ENCODE data around the gene PAQR3. TPM values are rescaled to one million over a fixed set of nuclear protein-coding genes. Genes with fewer than 3 reads are reported as not detected.

PAQR3 gene
- polyA plus RNA-seq, 3 donors: 2.7 to 5.6 (median 5.2) TPM

DNA sequence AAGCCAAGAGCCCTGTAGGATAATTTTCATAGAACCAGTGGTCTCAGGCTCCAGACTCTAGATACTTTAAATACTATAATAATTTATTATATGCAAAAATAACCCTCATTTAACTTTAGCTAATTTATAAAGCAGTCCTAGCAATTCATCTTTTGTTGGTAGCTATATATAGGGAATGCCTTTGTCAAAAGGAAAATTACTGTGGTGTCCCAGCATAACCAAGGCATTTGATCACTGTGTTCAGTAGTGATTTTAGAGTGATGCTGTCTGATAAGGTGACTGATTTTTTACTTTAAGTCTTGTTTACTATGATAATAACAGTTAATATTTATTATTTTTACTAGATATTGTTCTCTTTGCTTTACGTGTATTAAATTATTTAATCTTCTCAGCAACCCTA, 61.2 kb downstream of the PAQR3 start:
- no peak overlapping the region for H3K9ac ChIP-seq (ENCODE audit: insufficient read depth, low read length, poor library complexity, severe bottlenecking)
- intact Hi-C loops (cut with micrococcal nuclease): no loop called here

DNA sequence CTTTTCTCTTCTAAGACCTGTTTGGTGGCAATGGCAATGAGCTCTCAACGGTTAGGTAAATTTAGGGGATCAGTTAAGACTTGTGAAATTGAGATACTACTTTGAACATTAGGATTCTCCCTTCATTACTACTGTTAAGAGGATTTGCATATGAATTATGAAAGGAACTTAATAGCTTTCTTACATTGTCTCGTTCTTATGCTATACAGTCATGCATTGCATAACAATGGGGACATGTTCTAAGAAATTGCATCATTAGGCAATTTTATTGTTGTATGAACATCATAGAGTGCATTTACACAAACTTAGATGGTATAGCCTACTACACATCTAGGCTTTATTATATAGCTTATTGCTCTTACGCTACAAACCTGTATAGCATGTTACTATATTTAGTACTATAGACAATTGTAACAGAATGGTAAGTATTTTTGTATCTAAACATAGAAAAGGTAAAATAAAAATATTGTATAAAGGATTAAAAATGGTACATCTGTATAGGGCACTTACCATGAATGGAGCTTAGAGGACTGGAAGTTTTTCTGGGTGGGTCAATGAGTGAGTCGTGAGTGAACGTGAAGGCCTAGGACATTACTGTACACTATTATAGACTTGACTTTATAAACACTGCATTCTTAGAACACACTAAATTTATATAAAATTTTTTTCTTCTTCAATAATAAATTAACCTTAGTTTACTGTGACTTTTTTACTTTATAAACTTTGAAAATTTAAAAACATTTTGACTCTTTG, 62.5 kb downstream of the PAQR3 start:
- no peaks in the 10 kb centered on the region for H3K27me3 ChIP-seq (ENCODE audit: control insufficient read depth in 2 of 2, insufficient read depth in 2 of 2, low read length in 2 of 2)
- no peak overlapping the region for H2AFZ ChIP-seq (ENCODE audit: insufficient read depth, low read depth, low read length, poor library complexity, severe bottlenecking)
- H3K4me3 Mint-ChIP-seq: no peak overlapping the region
- H3K27me3 Mint-ChIP-seq (ENCODE audit: low read depth in 3 of 3): no peaks in the 10 kb centered on the region
- H3K9me3 ChIP-seq (replicated peaks in 1 of 2; ENCODE audit: control insufficient read depth in 1 of 2, insufficient read depth in 1 of 2, low read length in 2 of 2): no peaks in the 10 kb centered on the region
- WGBS (ENCODE audit: insufficient coverage): no CpG with 5 or more reads among the region's 5 CpGs
- H4K20me1 ChIP-seq (ENCODE audit: insufficient read depth, low read length): peaks cover 16% of the 10 kb centered on the region
- peak in 1 of 3 donors; percentile 7 for DNase-seq
- H3K4me2 ChIP-seq (replicated peaks; ENCODE audit: extremely low read depth, low read length, poor library complexity, severe bottlenecking): no peak overlapping the region
- H3K4me1 ChIP-seq (ENCODE audit: control insufficient read depth in 1 of 2, insufficient read depth in 2 of 2, low read length in 2 of 2): no peaks in the 10 kb centered on the region
- no peaks in the 10 kb centered on the region for H3K9me3 Mint-ChIP-seq
- no peak overlapping the region for H3K4me3 ChIP-seq (replicated peaks in 1 of 3; ENCODE audit: low read depth in 2 of 3, low read length in 3 of 3)
- intact Hi-C loops (cut with micrococcal nuclease): no loop called here
- peak overlapping the region in 1 of 2 donors; percentile 1 for H3K27ac ChIP-seq (ENCODE audit: low read depth in 1 of 2, low read length in 2 of 2)
- H3K27ac Mint-ChIP-seq: peak overlapping the region in 2 of 7 donors; percentile 61 to 70
- no peak overlapping the region for H3K9ac ChIP-seq (ENCODE audit: insufficient read depth, low read length, poor library complexity, severe bottlenecking)
- H3K4me1 Mint-ChIP-seq: peaks cover 2% of the 10 kb centered on the region
- H3K79me2 ChIP-seq (ENCODE audit: insufficient read depth, low read length): no peaks in the 10 kb centered on the region
- no peak for TF ChIP-seq CTCF (IDR thresholded peaks at IDR 0.05)
- H3K36me3 Mint-ChIP-seq: peaks cover 54 to 68% of the 10 kb centered on the region in 2 donors
- peaks cover 58 to 74% of the 10 kb centered on the region in 2 donors for H3K36me3 ChIP-seq (replicated peaks in 1 of 2; ENCODE audit: control insufficient read depth in 1 of 2, insufficient read depth in 2 of 2, low read length in 2 of 2)

More for the DNA sequence above, 61.2 kb downstream of the PAQR3 start:
- Histone ChIP-seq H3K27ac (ENCODE audit: low read depth in 1 of 2, low read length in 2 of 2) (no peak overlapping the region), H3K27me3 (ENCODE audit: control insufficient read depth in 2 of 2, insufficient read depth in 2 of 2, low read length in 2 of 2) (no peaks in the 10 kb centered on the region), H2AFZ (ENCODE audit: insufficient read depth, low read depth, low read length, poor library complexity, severe bottlenecking) (no peak overlapping the region), H3K4me1 (ENCODE audit: control insufficient read depth in 1 of 2, insufficient read depth in 2 of 2, low read length in 2 of 2) (no peaks in the 10 kb centered on the region), H3K4me3 (replicated peaks in 1 of 3; ENCODE audit: low read depth in 2 of 3, low read length in 3 of 3) (no peak overlapping the region), H3K79me2 (ENCODE audit: insufficient read depth, low read length) (no peaks in the 10 kb centered on the region), H3K36me3 (replicated peaks in 1 of 2; ENCODE audit: control insufficient read depth in 1 of 2, insufficient read depth in 2 of 2, low read length in 2 of 2) (peaks cover 50 to 66% of the 10 kb centered on the region in 2 donors), H3K9me3 (replicated peaks in 1 of 2; ENCODE audit: control insufficient read depth in 1 of 2, insufficient read depth in 1 of 2, low read length in 2 of 2) (no peaks in the 10 kb centered on the region), H4K20me1 (ENCODE audit: insufficient read depth, low read length) (peaks cover 16% of the 10 kb centered on the region), H3K4me2 (replicated peaks; ENCODE audit: extremely low read depth, low read length, poor library complexity, severe bottlenecking) (no peak overlapping the region)
- Mint-ChIP-seq H3K4me3 (no peak overlapping the region), H3K36me3 (peaks cover 43 to 56% of the 10 kb centered on the region in 2 donors), H3K27ac (no peak overlapping the region), H3K4me1 (peaks cover 2% of the 10 kb centered on the region), H3K27me3 (ENCODE audit: low read depth in 3 of 3) (no peaks in the 10 kb centered on the region), H3K9me3 (no peaks in the 10 kb centered on the region)
- TF ChIP-seq CTCF (IDR thresholded peaks at IDR 0.05): no peak
- no CpG with 5 or more reads among the region's 1 CpG for whole genome bisulfite sequencing (ENCODE audit: insufficient coverage)
- no peak for DNase-seq
